H1 (cell line): ENCODE measurements around the gene CD151. TPM values are rescaled to one million over a fixed set of nuclear protein-coding genes. Genes with fewer than 3 reads are reported as not detected.

ENCODE experiments used
- CTCF ChIA-PET: fragments of 300-600 bp; sonication (Branson Sonifier 250); formaldehyde crosslinking; loops from one replicate; lab custom pipeline; 2021; ENCODE audit not compliant: partially characterized antibody; lab: Charles Lee
- POLR2A ChIA-PET: fragments of 300-600 bp; sonication (Branson Sonifier 250); formaldehyde crosslinking; loops from one replicate; lab custom pipeline; 2021; ENCODE audit warnings: inconsistent platforms; ENCODE audit not compliant: partially characterized antibody; lab: Charles Lee
- DNase-seq, 2 experiments: peaks; one replicate each; pipeline versions ENCODE4 v3.0.0 to v3.0.0-alpha.2; 2010 to 2022; ENCODE audit warnings: low spot score in 2 of 2, low read depth in 1 of 2, mixed read lengths in 1 of 2
- FAIRE-seq: peaks from 2 replicates; lab custom pipeline; 2011; peaks lifted over from hg19 to GRCh38; lab: Jason Lieb, UNC
- H2AFZ ChIP-seq: 2 replicates; pipeline ENCODE4 v1.8.1; 2012; ENCODE audit warnings: low read length, inconsistent platforms
- H2AK5ac ChIP-seq: 2 replicates; pipeline ENCODE4 v1.6.1; 2013; ENCODE audit warnings: low read depth, low read length
- H2BK120ac ChIP-seq: replicated peaks from 2 replicates; pipeline ENCODE3; 2013; ENCODE audit warnings: low read depth, low read length, inconsistent platforms
- H2BK12ac ChIP-seq: 2 replicates; pipeline ENCODE4 v1.6.1; 2013; ENCODE audit warnings: low read depth, low read length
- H2BK15ac ChIP-seq: 2 replicates; pipeline ENCODE4 v1.6.1; 2013; ENCODE audit warnings: low read length
- H2BK20ac ChIP-seq: 2 replicates; pipeline ENCODE4 v1.6.1; 2013; ENCODE audit warnings: low read length
- H2BK5ac ChIP-seq: 2 replicates; pipeline ENCODE4 v1.6.1; 2013; ENCODE audit warnings: low read depth, low read length
- H3K14ac ChIP-seq: 2 replicates; pipeline ENCODE4 v1.6.1; 2013; ENCODE audit warnings: inconsistent platforms; ENCODE audit not compliant: insufficient read length
- H3K18ac ChIP-seq: 2 replicates; pipeline ENCODE4 v1.6.1; 2013; ENCODE audit warnings: low read length; ENCODE audit errors: extremely low read depth
- H3K23ac ChIP-seq: 2 replicates; pipeline ENCODE4 v1.6.1; 2013; ENCODE audit warnings: inconsistent platforms; ENCODE audit not compliant: insufficient read length
- H3K23me2 ChIP-seq: 2 replicates; pipeline ENCODE4 v1.6.1; 2013; ENCODE audit warnings: low read depth, low read length
- H3K27ac ChIP-seq: 2 replicates; pipeline ENCODE4 v1.6.1; 2011; ENCODE audit warnings: low read depth, low read length, inconsistent platforms
- H3K27me3 ChIP-seq, 4 experiments: replicated peaks in 1 of 4; 1 replicate in 1 of 4; 2 replicates in 3 of 4; pipeline versions ENCODE4 v1.6.1 to v1.8.1; 2011 to 2013; ENCODE audit warnings: low read length in 3 of 4, mild to moderate bottlenecking in 3 of 4, inconsistent platforms in 2 of 4, mixed read lengths in 2 of 4, moderate library complexity in 1 of 4; ENCODE audit not compliant: control insufficient read depth in 3 of 4, insufficient read depth in 3 of 4; ENCODE audit errors: extremely low read depth in 1 of 4
- H3K36me3 ChIP-seq, 4 experiments: 2 replicates each; pipeline versions ENCODE4 v1.6.1 to v1.8.1; 2011 to 2013; ENCODE audit warnings: mild to moderate bottlenecking in 4 of 4, low read length in 3 of 4, moderate library complexity in 2 of 4, control low read depth in 1 of 4, inconsistent platforms in 1 of 4; ENCODE audit not compliant: insufficient read depth in 4 of 4, control insufficient read depth in 2 of 4
- H3K4ac ChIP-seq: replicated peaks from 2 replicates; pipeline ENCODE3; 2013; ENCODE audit warnings: low read length, low read depth, mixed read lengths, inconsistent platforms; ENCODE audit not compliant: insufficient read length
- H3K4me1 ChIP-seq, 4 experiments: replicated peaks in 1 of 4; 1 replicate in 1 of 4; 2 replicates in 3 of 4; pipeline versions ENCODE4 v1.6.1 to v1.8.1; 2011 to 2013; ENCODE audit warnings: low read length in 3 of 4, inconsistent platforms in 2 of 4, mixed read lengths in 1 of 4; ENCODE audit not compliant: insufficient read depth in 4 of 4, control insufficient read depth in 3 of 4
- H3K4me2 ChIP-seq, 2 experiments: 2 replicates each; pipeline versions ENCODE4 v1.6.1 to v1.8.1; 2011 to 2013; ENCODE audit warnings: low read depth in 2 of 2, low read length in 2 of 2, control low read depth in 1 of 2, inconsistent platforms in 1 of 2, mild to moderate bottlenecking in 1 of 2; ENCODE audit not compliant: insufficient read depth in 1 of 2
- H3K4me3 ChIP-seq, 4 experiments: fragments of 200-600, 300-600 bp in 1 of 4; sonication (generic), shearing (Covaris generic), sonication (Bioruptor Twin) in 1 of 4; 2 replicates each; pipeline versions ENCODE4 v1.5.1 to v1.8.1; 2011 to 2016; ENCODE audit warnings: low read length in 4 of 4, low read depth in 3 of 4, control low read depth in 2 of 4, inconsistent platforms in 2 of 4, mild to moderate bottlenecking in 2 of 4, mixed read lengths in 1 of 4, moderate library complexity in 1 of 4; ENCODE audit not compliant: insufficient read depth in 2 of 4; ENCODE audit errors: extremely low read depth in 1 of 4
- H3K56ac ChIP-seq: replicated peaks from 2 replicates; pipeline ENCODE3; 2013; ENCODE audit warnings: low read depth, mild to moderate bottlenecking, mixed read lengths, low read length, inconsistent platforms; ENCODE audit not compliant: insufficient read length
- H3K79me1 ChIP-seq: 2 replicates; pipeline ENCODE4 v1.6.1; 2013; ENCODE audit warnings: low read depth, low read length, control low read depth
- H3K79me2 ChIP-seq, 2 experiments: 2 replicates each; pipeline versions ENCODE4 v1.6.1 to v1.8.1; 2012 to 2013; ENCODE audit warnings: low read length in 2 of 2, mild to moderate bottlenecking in 2 of 2, inconsistent platforms in 1 of 2; ENCODE audit not compliant: insufficient read depth in 2 of 2, control insufficient read depth in 1 of 2
- H3K9ac ChIP-seq, 4 experiments: replicated peaks in 1 of 4; 1 replicate in 1 of 4; 2 replicates in 3 of 4; pipeline versions ENCODE4 v1.6.1 to v1.8.1; 2011 to 2013; ENCODE audit warnings: low read depth in 3 of 4, low read length in 3 of 4, control low read depth in 2 of 4, mild to moderate bottlenecking in 2 of 4, moderate library complexity in 2 of 4, inconsistent platforms in 1 of 4; ENCODE audit errors: extremely low read depth in 1 of 4
- H3K9me3 ChIP-seq, 2 experiments: 2 replicates each; pipeline versions ENCODE4 v1.6.1 to v1.8.1; 2012 to 2013; ENCODE audit warnings: mild to moderate bottlenecking in 2 of 2, moderate library complexity in 2 of 2, control low read depth in 1 of 2, inconsistent platforms in 1 of 2, low read depth in 1 of 2, low read length in 1 of 2, mixed read lengths in 1 of 2; ENCODE audit not compliant: insufficient read depth in 2 of 2
- H4K20me1 ChIP-seq, 2 experiments: replicated peaks in 1 of 2; 2 replicates each; pipeline versions ENCODE3 to v1.8.1; 2011 to 2013; ENCODE audit warnings: inconsistent platforms in 2 of 2, low read length in 2 of 2, mild to moderate bottlenecking in 1 of 2; ENCODE audit not compliant: insufficient read depth in 2 of 2, control insufficient read depth in 1 of 2
- H4K5ac ChIP-seq: 2 replicates; pipeline ENCODE4 v1.6.1; 2013; ENCODE audit warnings: low read length, low read depth, mixed read lengths, inconsistent platforms; ENCODE audit not compliant: insufficient read length
- H4K8ac ChIP-seq: 2 replicates; pipeline ENCODE4 v1.8.0; 2013; ENCODE audit warnings: mild to moderate bottlenecking, moderate library complexity, low read length, inconsistent platforms; ENCODE audit not compliant: insufficient read depth; ENCODE audit errors: extremely low read depth
- H4K91ac ChIP-seq: replicated peaks from 2 replicates; pipeline ENCODE3; 2013; ENCODE audit warnings: low read length, mixed read lengths, inconsistent platforms; ENCODE audit not compliant: insufficient read length
- CBX8 ChIP-seq: fragments of 300-800, 300-1000 bp; sonication (generic); IDR thresholded peaks from 2 replicates; pipeline ENCODE4 v1.7.1; 2016; ENCODE audit warnings: low read depth, low read length, borderline replicate concordance
- CEBPB ChIP-seq: IDR thresholded peaks from 2 replicates; pipeline ENCODE4 v1.6.1; 2012; ENCODE audit warnings: low read depth, low read length
- EP300 ChIP-seq, 2 experiments: IDR thresholded peaks; 1 replicate in 1 of 2; 2 replicates in 1 of 2; pipeline ENCODE4 v1.6.1; 2011 to 2012; ENCODE audit warnings: low read depth in 2 of 2, low read length in 2 of 2, mild to moderate bottlenecking in 2 of 2, borderline replicate concordance in 1 of 2, inconsistent platforms in 1 of 2, moderate library complexity in 1 of 2
- JUND ChIP-seq: IDR thresholded peaks from 2 replicates; pipeline ENCODE4 v1.6.1; 2011; ENCODE audit warnings: mild to moderate bottlenecking, improper control_type of control experiment, low read length
- KDM4A ChIP-seq: IDR thresholded peaks from one replicate; pipeline ENCODE4 v1.7.1; 2012; ENCODE audit warnings: low read depth, mild to moderate bottlenecking, moderate library complexity, low read length, inconsistent platforms; ENCODE audit not compliant: severe bottlenecking
- POLR2AphosphoS5 ChIP-seq: IDR thresholded peaks from 2 replicates; pipeline ENCODE4 v1.6.1; 2011; ENCODE audit warnings: low read depth, low read length
- RBBP5 ChIP-seq: IDR thresholded peaks from 2 replicates; pipeline ENCODE4 v1.7.1; 2012; ENCODE audit warnings: low read depth, mild to moderate bottlenecking, inconsistent platforms, low read length, moderate library complexity, borderline replicate concordance
- RNF2 ChIP-seq: fragments of 200-900, 300-1000 bp; sonication (generic); IDR thresholded peaks from 2 replicates; pipeline ENCODE4 v1.7.1; 2016; ENCODE audit warnings: borderline replicate concordance, low read depth, mild to moderate bottlenecking, antibody characterized with exemption, low read length; ENCODE audit not compliant: poor library complexity, severe bottlenecking; ENCODE audit errors: missing control alignments
- SIN3A ChIP-seq, 2 experiments: IDR thresholded peaks in 1 of 2; conservative IDR thresholded peaks in 1 of 2; 2 replicates each; pipeline ENCODE4 v1.6.1; 2011 to 2012; ENCODE audit warnings: low read length in 2 of 2, improper control_type of control experiment in 1 of 2, low read depth in 1 of 2, mild to moderate bottlenecking in 1 of 2
- SP1 ChIP-seq: IDR thresholded peaks from 2 replicates; pipeline ENCODE4 v1.6.1; 2011; ENCODE audit warnings: low read depth, low read length
- SP4 ChIP-seq: IDR thresholded peaks from 2 replicates; pipeline ENCODE4 v1.6.1; 2012; ENCODE audit warnings: low read length, inconsistent platforms
- WGBS, 2 experiments: shearing (Covaris generic) in 1 of 2; methylation state at CpG; one replicate each; pipeline versions ENCODE4 v1.1.6 to v1.1.7; 2013 to 2015; ENCODE audit warnings: low lambda C conversion rate in 2 of 2, mixed read lengths in 2 of 2, inconsistent platforms in 1 of 2, low coverage in 1 of 2, missing lambda C conversion rate in 1 of 2; ENCODE audit not compliant: insufficient replicate concordance in 2 of 2, insufficient coverage in 1 of 2, insufficient read length in 1 of 2; ENCODE audit errors: extremely low coverage in 1 of 2, missing lambda C conversion rate in 1 of 2; 5-methylcytosine and 5-hydroxymethylcytosine counted together
- polyA plus RNA-seq, 7 experiments: library from polyadenylated mRNA; depleted of rRNA in 3 of 7; stranded (reverse) in 5 of 7; unstranded in 2 of 7; fragments of >200 nt in 5 of 7; fragments of 200-250 nt in 2 of 7; gene quantifications; 1 replicate in 5 of 7; 2 replicates in 1 of 7; 4 replicates in 1 of 7; pipeline versions ENCODE4 v1.2.1 to v1.2.3, GENCODE V29; 2011 to 2013; ENCODE audit warnings: missing spikeins in 2 of 7, mixed read lengths in 2 of 7
- total RNA-seq: library from RNA; stranded (reverse); fragmentation: NEBNext Ultra II Directional; extraction: Animal tissue kit (Norgen Biotek cat#: 25700); gene quantifications from 2 replicates; pipeline ENCODE4 v1.2.1, GENCODE V29; 2021

CD151 gene
- total and polyA plus RNA-seq, 2 of the 8 experiments (the other 6 are each of a cell fraction or from before 2014, with no cell fraction given), result 101 to 212 TPM

- 92% methylated on average over 19 of the region's 27 CpGs; no CpG with 5 or more reads in 1 of the 2 experiments for WGBS, 2 experiments
- no peak for FAIRE-seq
- H4K20me1 ChIP-seq, result peaks cover 24 to 53% of the 10 kb centered on the region in 2 experiments
- no peak overlapping the region for H3K4me3 ChIP-seq
- no peak overlapping the region for H2BK5ac ChIP-seq
- H4K8ac ChIP-seq, result peak overlapping the region; percentile 80; the same call in 1 of the 2 replicates
- H2BK120ac ChIP-seq, result no peak overlapping the region
- ChIA-PET POLR2A (interaction anchor here (0.8 to 13.8 kb wide), 9 partner anchors 10 to 40 kb away, joined by 3 to 234 read pairs (median 5); partner anchors contain the start of genes CD151, POLR2L and TSPAN4), CTCF (interaction anchor here (0.5 to 10.5 kb wide), 10 partner anchors 8 to 197 kb away, joined by 3 to 74 read pairs (median 4); partner anchors contain the start of gene TSPAN4)
- H3K4ac ChIP-seq, result no peak overlapping the region
- H3K79me2 ChIP-seq, result no peaks in the 10 kb centered on the region; a peak in 1 of 4 replicates
- H2BK15ac ChIP-seq, result no peak overlapping the region
- no peak overlapping the region for H3K4me2 ChIP-seq
- no peak overlapping the region for H4K5ac ChIP-seq
- H3K14ac ChIP-seq, result no peak overlapping the region
- no peak overlapping the region for H2AK5ac ChIP-seq
- H3K79me1 ChIP-seq, result peaks cover 3% of the 10 kb centered on the region
- peaks cover 0 to 2% (median under 1%) of the 10 kb centered on the region in 4 experiments; a peak in 3 of 7 replicates for H3K27me3 ChIP-seq
- H3K18ac ChIP-seq, result no peak overlapping the region
- H3K4me1 ChIP-seq, result peaks cover 0 to 23% (median 18%) of the 10 kb centered on the region in 4 experiments; a peak in 6 of 7 replicates
- no peak overlapping the region for H3K23ac ChIP-seq
- no peaks in the 10 kb centered on the region for H3K36me3 ChIP-seq
- no peak overlapping the region for H3K9ac ChIP-seq
- no peak overlapping the region for H2BK20ac ChIP-seq
- H3K56ac ChIP-seq, result no peak overlapping the region
- no peak overlapping the region for H2BK12ac ChIP-seq
- no peak overlapping the region for H2AFZ ChIP-seq
- no peak overlapping the region for H3K27ac ChIP-seq
- H3K9me3 ChIP-seq, result no peaks in the 10 kb centered on the region
- no peak overlapping the region for H4K91ac ChIP-seq
- peaks cover 18% of the 10 kb centered on the region; the same call in 1 of the 2 replicates for H3K23me2 ChIP-seq
- no peak for DNase-seq
- TF ChIP-seq CBX8 (no peak), RNF2 (no peak), SP1 (no peak), EP300 (IDR thresholded peaks at IDR 0.05; ENCODE audit: borderline replicate concordance in 1 of 2, low read depth in 2 of 2, low read length in 2 of 2) (no peak), SP4 (no peak), RBBP5 (no peak), CEBPB (no peak), JUND (no peak), POLR2AphosphoS5 (no peak), KDM4A (no peak), SIN3A (conservative IDR thresholded peaks at IDR 0.05 in 1 of 2, IDR thresholded peaks at IDR 0.05 in 1 of 2; ENCODE audit: low read depth in 1 of 2, low read length in 2 of 2) (no peak)
Measured at GRCh38 chr11:853682-854448, 21.1 kb downstream of the CD151 start.
